T-cell (primary cell): ENCODE results near the gene PRG3. TPM values are rescaled to one million over a fixed set of nuclear protein-coding genes. Genes with fewer than 3 reads are reported as not detected.

Experiments
- ATAC-seq, 4 experiments: fragments of 200-7000 bp in 3 of 4; fragments of 150-1000 bp in 1 of 4; cut with Tn5 transposase; replicated peaks in 1 of 4; 1 replicate in 3 of 4; 2 replicates in 1 of 4; pipeline ENCODE4 v1.10.0; 2021; ENCODE audit warnings: moderate library complexity in 3 of 4, mild to moderate bottlenecking in 2 of 4, moderate number of reproducible peaks in 1 of 4
- CTCF ChIA-PET, 2 donors: fragments of 300-600 bp; sonication (Branson Sonifier 250); formaldehyde crosslinking; loops; one replicate each; lab custom pipeline; 2022; ENCODE audit warnings: antibody characterized with exemption in 2 of 2; lab: Charles Lee
- POLR2A ChIA-PET, 2 donors: fragments of 300-600 bp; sonication (Branson Sonifier 250); formaldehyde crosslinking; loops; one replicate each; lab custom pipeline; 2022; ENCODE audit warnings: antibody characterized with exemption in 2 of 2; lab: Charles Lee
- DNase-seq, 35 experiments: peaks; one replicate each; pipeline versions ENCODE4 v3.0.0 to v3.0.0-alpha.2; 2013 to 2023
- H3K27ac ChIP-seq: one replicate; pipeline ENCODE4 v1.5.1; 2013; ENCODE audit warnings: low read length
- H3K27me3 ChIP-seq, 2 experiments: replicated peaks in 1 of 2; 1 replicate in 1 of 2; 2 replicates in 1 of 2; pipeline versions ENCODE4 v1.6.1 to v1.7.0; 2013; ENCODE audit warnings: low read length in 1 of 2, mixed read lengths in 1 of 2; ENCODE audit not compliant: control insufficient read depth in 2 of 2, insufficient read depth in 2 of 2; ENCODE audit errors: extremely low read depth in 1 of 2
- H3K36me3 ChIP-seq, 2 donors: 1 replicate in 1 of 2; 2 replicates in 1 of 2; pipeline versions ENCODE4 v1.6.1 to v1.7.0; 2013; ENCODE audit warnings: low read length in 1 of 2; ENCODE audit not compliant: control insufficient read depth in 2 of 2, insufficient read depth in 1 of 2; ENCODE audit errors: extremely low read depth in 1 of 2
- H3K4me1 ChIP-seq, 2 experiments: 1 replicate in 1 of 2; 2 replicates in 1 of 2; pipeline versions ENCODE4 v1.6.1 to v1.7.0; 2013; ENCODE audit warnings: low read length in 2 of 2, mixed read lengths in 1 of 2; ENCODE audit not compliant: insufficient read depth in 2 of 2, control insufficient read depth in 1 of 2; ENCODE audit errors: extremely low read depth in 1 of 2
- H3K4me3 ChIP-seq, 2 donors: 1 replicate in 1 of 2; 2 replicates in 1 of 2; pipeline versions ENCODE4 v1.5.1 to v1.7.0; 2013; ENCODE audit warnings: mild to moderate bottlenecking in 2 of 2, low read length in 1 of 2, moderate library complexity in 1 of 2; ENCODE audit not compliant: control insufficient read depth in 1 of 2; ENCODE audit errors: extremely low read depth in 1 of 2
- H3K9me3 ChIP-seq: 2 replicates; pipeline ENCODE4 v1.7.0; 2013
- H3K27ac Mint-ChIP-seq, 2 donors: one replicate each; pipeline ENCODE4 v1.8.0; 2020 to 2021; ENCODE audit warnings: mild to moderate bottlenecking in 2 of 2, mixed read lengths in 2 of 2
- H3K27me3 Mint-ChIP-seq, 2 donors: one replicate each; pipeline ENCODE4 v1.8.0; 2021 to 2022; ENCODE audit warnings: mixed read lengths in 2 of 2
- H3K36me3 Mint-ChIP-seq: one replicate; pipeline ENCODE4 v1.8.0; 2021; ENCODE audit warnings: mixed read lengths
- H3K4me1 Mint-ChIP-seq, 3 donors: one replicate each; pipeline ENCODE4 v1.8.0; 2020 to 2022; ENCODE audit warnings: mixed read lengths in 3 of 3, mild to moderate bottlenecking in 1 of 3
- H3K4me3 Mint-ChIP-seq, 3 donors: one replicate each; pipeline ENCODE4 v1.8.0; 2020 to 2022; ENCODE audit warnings: mild to moderate bottlenecking in 3 of 3, mixed read lengths in 3 of 3, moderate library complexity in 3 of 3
- H3K9me3 Mint-ChIP-seq, 3 donors: one replicate each; pipeline ENCODE4 v1.8.0; 2020 to 2022; ENCODE audit warnings: mixed read lengths in 3 of 3
- whole genome bisulfite sequencing: methylation state at CpG from one replicate; pipeline ENCODE4 v1.1.5; 2013; ENCODE audit warnings: missing lambda C conversion rate; ENCODE audit not compliant: insufficient coverage; 5-methylcytosine and 5-hydroxymethylcytosine counted together
- total RNA-seq, 35 experiments: library from RNA in 6 of 35; stranded (reverse) in 6 of 35; fragments of 120-200 nt in 1 of 35; gene quantifications; one replicate each; pipeline versions ENCODE4 v1.2.1 to v1.2.4 and lab custom pipeline; 2013 to 2026

PRG3 gene
- total RNA-seq, 5 donors from 2014 or later (not counting 1 experiment from before 2014, with no cell fraction given): not detected

- ATAC-seq: no peak
- Mint-ChIP-seq H3K4me1 (no peaks in the 10 kb centered on the region), H3K9me3 (no peaks in the 10 kb centered on the region), H3K4me3 (no peak overlapping the region), H3K27ac (peak overlapping the region in 1 of 2 donors; percentile 14), H3K27me3 (no peaks in the 10 kb centered on the region), H3K36me3 (peaks cover 66% of the 10 kb centered on the region)
- DNase-seq: no peak
- ChIA-PET POLR2A (no interaction called here), CTCF (no interaction called here)
- Histone ChIP-seq H3K27me3 (no peaks in the 10 kb centered on the region), H3K4me3 (no peak overlapping the region), H3K4me1 (no peaks in the 10 kb centered on the region), H3K27ac (no peak overlapping the region), H3K36me3 (peaks cover 15 to 59% of the 10 kb centered on the region in 2 donors), H3K9me3 (no peaks in the 10 kb centered on the region)
- WGBS: 91% methylated on average over 4 of the region's 4 CpGs
Observed at GRCh38 chr11:57413681-57414080, 32.7 kb upstream of the PRG3 start.

GRCh38 chr11:57410287-57410686 lies 29.3 kb upstream of the PRG3 start:
- H3K27me3 Mint-ChIP-seq: no peaks in the 10 kb centered on the region
- Histone ChIP-seq H3K27ac (no peak overlapping the region), H3K4me1 (peaks cover 0 to 3% of the 10 kb centered on the region in 2 experiments), H3K36me3 (peaks cover 14 to 47% of the 10 kb centered on the region in 2 donors), H3K27me3 (no peaks in the 10 kb centered on the region), H3K4me3 (no peak overlapping the region), H3K9me3 (no peaks in the 10 kb centered on the region)
- DNase-seq (no peak), ATAC-seq (no peak)
- H3K9me3 Mint-ChIP-seq: no peaks in the 10 kb centered on the region
- no peak overlapping the region for H3K27ac Mint-ChIP-seq
- no peak overlapping the region for H3K4me3 Mint-ChIP-seq
- peaks cover 67% of the 10 kb centered on the region for H3K36me3 Mint-ChIP-seq
- ChIA-PET POLR2A (interaction anchor here in 1 of 2 donors (0.6 kb wide), 1 partner anchor 56 kb away, joined by 6 read pairs; no protein-coding TSS in a partner anchor), CTCF (no interaction called here)
- peaks cover 0 to 10% (median 10%) of the 10 kb centered on the region in 3 donors for H3K4me1 Mint-ChIP-seq

- Mint-ChIP-seq H3K27me3 (no peaks in the 10 kb centered on the region), H3K9me3 (no peaks in the 10 kb centered on the region), H3K4me1 (peaks cover 0 to 10% (median 10%) of the 10 kb centered on the region in 3 donors), H3K4me3 (no peak overlapping the region), H3K36me3 (peaks cover 63% of the 10 kb centered on the region), H3K27ac (no peak overlapping the region)
- DNase-seq (no peak), ATAC-seq (no peak)
- Histone ChIP-seq H3K4me1 (peaks cover 0 to 3% of the 10 kb centered on the region in 2 experiments), H3K9me3 (no peaks in the 10 kb centered on the region), H3K36me3 (peaks cover 14 to 39% of the 10 kb centered on the region in 2 donors), H3K27me3 (no peaks in the 10 kb centered on the region), H3K27ac (no peak overlapping the region), H3K4me3 (no peak overlapping the region)
- POLR2A ChIA-PET: interaction anchor here (0.6 kb wide), 2 partner anchors 56 to 569 kb away, joined by 3 to 6 read pairs; no protein-coding TSS in a partner anchor
- CTCF ChIA-PET: no interaction called here
- 94% methylated on average over 13 of the region's 18 CpGs for WGBS
Observed at GRCh38 chr11:57409321-57410100, 28.6 kb upstream of the PRG3 start.

- Histone ChIP-seq H3K4me3 (no peak overlapping the region), H3K4me1 (peaks cover 0 to 3% of the 10 kb centered on the region in 2 experiments), H3K9me3 (no peaks in the 10 kb centered on the region), H3K27me3 (no peaks in the 10 kb centered on the region), H3K36me3 (peaks cover 10 to 35% of the 10 kb centered on the region in 2 donors), H3K27ac (no peak overlapping the region)
- Mint-ChIP-seq H3K4me1 (peaks cover 0 to 10% (median 10%) of the 10 kb centered on the region in 3 donors), H3K27ac (no peak overlapping the region), H3K4me3 (no peak overlapping the region), H3K27me3 (no peaks in the 10 kb centered on the region), H3K9me3 (no peaks in the 10 kb centered on the region), H3K36me3 (peaks cover 56% of the 10 kb centered on the region)
- ATAC-seq (no peak), DNase-seq (no peak)
- ChIA-PET CTCF (no interaction called here), POLR2A (interaction anchor here in 1 of 2 donors (0.6 kb wide), 1 partner anchor 568 kb away, joined by 3 read pairs; no protein-coding TSS in a partner anchor)
- WGBS: 50% methylated on average over 2 of the region's 2 CpGs
Observed at GRCh38 chr11:57408771-57409170, 27.8 kb upstream of the PRG3 start.

- no peak overlapping the region for H3K27ac ChIP-seq
- H3K27me3 Mint-ChIP-seq: no peaks in the 10 kb centered on the region
- peaks cover 9 to 32% of the 10 kb centered on the region in 2 donors for H3K36me3 ChIP-seq
- no peaks in the 10 kb centered on the region for H3K9me3 ChIP-seq
- 100% methylated on average over 3 of the region's 8 CpGs for WGBS
- H3K9me3 Mint-ChIP-seq: no peaks in the 10 kb centered on the region
- ChIA-PET POLR2A (no interaction called here), CTCF (interaction anchor here in 1 of 2 donors (0.6 kb wide), 1 partner anchor 1551 kb away, joined by 3 read pairs; no protein-coding TSS in a partner anchor)
- no peak for ATAC-seq
- peaks cover 0 to 3% of the 10 kb centered on the region in 2 experiments for H3K4me1 ChIP-seq
- H3K4me3 Mint-ChIP-seq: no peak overlapping the region
- peaks cover 48% of the 10 kb centered on the region for H3K36me3 Mint-ChIP-seq
- no peak for DNase-seq
- peaks cover 0 to 10% (median 10%) of the 10 kb centered on the region in 3 donors for H3K4me1 Mint-ChIP-seq
- H3K27me3 ChIP-seq: no peaks in the 10 kb centered on the region
- H3K27ac Mint-ChIP-seq: no peak overlapping the region
- H3K4me3 ChIP-seq: no peak overlapping the region
Observed at GRCh38 chr11:57407941-57408475, 27.1 kb upstream of the PRG3 start.

GRCh38 chr11:57407010-57407920 lies 26.3 kb upstream of the PRG3 start:
- no peaks in the 10 kb centered on the region for H3K9me3 ChIP-seq
- no peak for DNase-seq
- H3K36me3 Mint-ChIP-seq: peaks cover 45% of the 10 kb centered on the region
- ATAC-seq: no peak
- POLR2A ChIA-PET: no interaction called here
- CTCF ChIA-PET: no interaction called here
- H3K27me3 ChIP-seq: no peaks in the 10 kb centered on the region
- H3K4me3 Mint-ChIP-seq: no peak overlapping the region
- H3K27ac Mint-ChIP-seq: no peak overlapping the region
- no peak overlapping the region for H3K4me3 ChIP-seq
- H3K9me3 Mint-ChIP-seq: no peaks in the 10 kb centered on the region
- H3K4me1 ChIP-seq: peaks cover 0 to 3% of the 10 kb centered on the region in 2 experiments
- H3K4me1 Mint-ChIP-seq: peaks cover 0 to 10% (median 10%) of the 10 kb centered on the region in 3 donors
- peaks cover 9 to 32% of the 10 kb centered on the region in 2 donors for H3K36me3 ChIP-seq
- WGBS: 100% methylated on average over 6 of the region's 9 CpGs
- no peak overlapping the region for H3K27ac ChIP-seq
- no peaks in the 10 kb centered on the region for H3K27me3 Mint-ChIP-seq
